ENCODE measurements around the gene MMP28.
"Not testable (repeated sequence)": the region's sequence is repeated elsewhere in the genome, so short reads cannot be mapped to it uniquely, and the experiment has no call there.

Gene MMP28

GRCh38 chr17:35765086-35765710 is 30.2 kb downstream of the MMP28 start:
- no peak for DNase-seq

GRCh38 chr17:35764123-35764991 is 31.1 kb downstream of the MMP28 start:
- peak; percentile 92 to 97 (median 95) for DNase-seq

GRCh38 chr17:35763767-35764122 is 31.7 kb downstream of the MMP28 start:
- DNase-seq, result no peak

GRCh38 chr17:35761601-35762000 is 33.8 kb downstream of the MMP28 start:
- DNase-seq, result no peak

- DNase-seq, result no peak
Measured at GRCh38 chr17:35760587-35760986, 34.9 kb downstream of the MMP28 start, which contains the start of gene C17orf50. C17orf50 (plus strand) TSS chr17:35760887; CDS start chr17:35760942, 55 bp downstream.

- DNase-seq, result no peak
Measured at GRCh38 chr17:35757243-35757642, 38.2 kb downstream of the MMP28 start.

- no peak for DNase-seq
Measured at GRCh38 chr17:35752945-35753764, 42.3 kb downstream of the MMP28 start, which contains the start of gene GAS2L2. GAS2L2 (minus strand) TSS chr17:35753239; CDS start chr17:35752850, 389 bp downstream.

GRCh38 chr17:35752471-35752870 is 43.0 kb downstream of the MMP28 start:
- DNase-seq, result no peak

- DNase-seq, result not testable (repeated sequence)
Measured at GRCh38 chr17:35751541-35751940, 43.9 kb downstream of the MMP28 start.

GRCh38 chr17:35750526-35751395 is 44.7 kb downstream of the MMP28 start:
- no peak for DNase-seq

- no peak for DNase-seq
Measured at GRCh38 chr17:35749560-35750412, 45.7 kb downstream of the MMP28 start.

GRCh38 chr17:35748979-35749378 is 46.5 kb downstream of the MMP28 start:
- DNase-seq, result no peak

GRCh38 chr17:35748341-35748841 is 47.0 kb downstream of the MMP28 start:
- DNase-seq, result no peak

GRCh38 chr17:35747540-35748017 is 47.9 kb downstream of the MMP28 start:
- DNase-seq, result peak; percentile 76 to 86 (median 85)

- no peak for DNase-seq
Measured at GRCh38 chr17:35745749-35746320, 49.6 kb downstream of the MMP28 start.

GRCh38 chr17:35745246-35745645 is 50.2 kb downstream of the MMP28 start:
- DNase-seq, result no peak

GRCh38 chr17:35744830-35745229 is 50.6 kb downstream of the MMP28 start:
- DNase-seq, result no peak

- DNase-seq, result peak; percentile 52 to 77 (median 61)
Measured at GRCh38 chr17:35743626-35744328, 51.7 kb downstream of the MMP28 start.

GRCh38 chr17:35742896-35743477 is 52.5 kb downstream of the MMP28 start:
- no peak for DNase-seq
